HepG2 (cell line): ENCODE measurements around the gene KCTD16. TPM values are rescaled to one million over a fixed set of nuclear protein-coding genes. Genes with fewer than 3 reads are reported as not detected.

Experiments
- ATAC-seq: fragments of 200-7000 bp; cut with Tn5 transposase; 3 replicates; pipeline ENCODE4 v1.9.1; 2020; ENCODE audit warnings: mild to moderate bottlenecking, moderate library complexity
- BruUV-seq: library from RNA; stranded (reverse); fragments of 400-500 nt; replicated peaks from 2 replicates; lab custom pipeline; 2021; lab: Mats Ljungman, UMichigan
- CTCF ChIA-PET: fragments of 300-600 bp; formaldehyde crosslinking; extraction: SDS; loops from one replicate; lab custom pipeline; 2021; ENCODE audit warnings: low total read pairs, inconsistent platforms, low intra/inter-chr PET ratio; lab: Yijun Ruan, JAX
- POLR2A ChIA-PET: fragments of 350-600 bp; sonication (Branson Sonifier 250); formaldehyde crosslinking; loops from one replicate; lab custom pipeline; 2020; ENCODE audit warnings: antibody characterized with exemption, inconsistent platforms; lab: Yijun Ruan, JAX
- DNase-seq: peaks from one replicate; pipeline ENCODE4 v3.0.0-alpha.2; 2015; ENCODE audit warnings: low spot score
- FAIRE-seq: peaks from 3 replicates; lab custom pipeline; 2011; peaks lifted over from hg19 to GRCh38; lab: Jason Lieb, UNC
- H2AFZ ChIP-seq: one replicate; pipeline ENCODE4 v1.6.1; 2011; ENCODE audit warnings: low read length, inconsistent platforms
- H3K27ac ChIP-seq: fragments of 300-600 bp; 3 replicates; pipeline ENCODE4 v1.8.0; 2011; ENCODE audit warnings: mixed run types, mild to moderate bottlenecking, mixed read lengths, low read length, inconsistent platforms; ENCODE audit not compliant: insufficient read depth; ENCODE audit errors: extremely low read length
- H3K27me3 ChIP-seq, 2 experiments: fragments of 200-600 bp in 1 of 2; 2 replicates in 1 of 2; 3 replicates in 1 of 2; pipeline versions ENCODE4 v1.6.0 to v1.8.0; 2011; ENCODE audit warnings: low read length in 2 of 2, mild to moderate bottlenecking in 2 of 2, moderate library complexity in 2 of 2, inconsistent platforms in 1 of 2; ENCODE audit not compliant: insufficient read depth in 2 of 2, control insufficient read depth in 1 of 2
- H3K36me3 ChIP-seq, 2 experiments: fragments of 200-600 bp in 1 of 2; replicated peaks in 1 of 2; 2 replicates in 1 of 2; 3 replicates in 1 of 2; pipeline versions ENCODE4 v1.5.1 to v1.8.0; 2011; ENCODE audit warnings: low read length in 2 of 2, inconsistent platforms in 1 of 2; ENCODE audit not compliant: insufficient read depth in 2 of 2, control insufficient read depth in 1 of 2
- H3K4me1 ChIP-seq: 2 replicates; pipeline ENCODE4 v1.5.1; 2012; ENCODE audit warnings: low read length, inconsistent platforms; ENCODE audit not compliant: insufficient read depth
- H3K4me2 ChIP-seq: 2 replicates; pipeline ENCODE4 v1.6.0; 2011; ENCODE audit warnings: low read depth, low read length, inconsistent platforms
- H3K4me3 ChIP-seq, 3 experiments: fragments of 200-600 bp in 1 of 3; sonication (generic), shearing (Covaris generic) in 1 of 3; replicated peaks in 1 of 3; 2 replicates each; pipeline ENCODE4 v1.5.1; 2011 to 2016; ENCODE audit warnings: low read length in 3 of 3, inconsistent platforms in 2 of 3, low read depth in 2 of 3, mild to moderate bottlenecking in 2 of 3, control low read depth in 1 of 3, mixed read lengths in 1 of 3; ENCODE audit not compliant: insufficient read depth in 1 of 3
- H3K79me2 ChIP-seq: one replicate; pipeline ENCODE4 v1.6.1; 2011; ENCODE audit warnings: low read length, inconsistent platforms; ENCODE audit not compliant: insufficient read depth
- H3K9ac ChIP-seq: 2 replicates; pipeline ENCODE4 v1.6.0; 2011; ENCODE audit warnings: mild to moderate bottlenecking, low read depth, low read length, inconsistent platforms; ENCODE audit not compliant: insufficient read depth
- H3K9me3 ChIP-seq: 2 replicates; pipeline ENCODE4 v1.5.1; 2012; ENCODE audit warnings: mild to moderate bottlenecking, low read length
- H4K20me1 ChIP-seq: 2 replicates; pipeline ENCODE4 v1.6.0; 2011; ENCODE audit warnings: inconsistent platforms, mild to moderate bottlenecking, low read length, moderate library complexity; ENCODE audit not compliant: insufficient read depth
- CHCHD3 ChIP-seq: sonication (generic); formaldehyde crosslinking; IDR thresholded peaks from 2 replicates; pipeline ENCODE4 v1.8.0; 2022; ENCODE audit warnings: mild to moderate bottlenecking, missing genetic modification reagents, moderate library complexity
- MAFF ChIP-seq: IDR thresholded peaks from 2 replicates; pipeline ENCODE4 v1.6.1; 2011; ENCODE audit warnings: low read depth, low read length, improper control_type of control experiment
- MBNL3 ChIP-seq: fragments of 250-450 bp; sonication (Bioruptor Pico); conservative IDR thresholded peaks from 2 replicates; pipeline ENCODE4 v1.8.0; 2022; ENCODE audit warnings: mild to moderate bottlenecking, inconsistent platforms
- RBM39 ChIP-seq: fragments of 200-400 bp; formaldehyde crosslinking; IDR thresholded peaks from one replicate; pipeline ENCODE4 v1.6.1; 2018; ENCODE audit warnings: antibody characterized with exemption, mild to moderate bottlenecking, low read depth, low read length; ENCODE audit not compliant: poor library complexity, severe bottlenecking
- SETDB1 ChIP-seq: sonication (generic); formaldehyde crosslinking; IDR thresholded peaks from 2 replicates; pipeline ENCODE4 v1.5.1; 2020; ENCODE audit warnings: missing genetic modification reagents, mild to moderate bottlenecking, borderline replicate concordance
- TCF7 ChIP-seq: sonication (generic); IDR thresholded peaks from 2 replicates; pipeline ENCODE4 v1.6.1; 2016; ENCODE audit warnings: antibody characterized with exemption, low read depth
- WIZ ChIP-seq: sonication (generic); formaldehyde crosslinking; IDR thresholded peaks from 2 replicates; pipeline ENCODE4 v1.5.1; 2020; ENCODE audit warnings: mild to moderate bottlenecking, missing genetic modification reagents
- ZNF20 ChIP-seq: sonication (generic); formaldehyde crosslinking; IDR thresholded peaks from 2 replicates; pipeline ENCODE4 v1.4.0; 2020; ENCODE audit warnings: mild to moderate bottlenecking, moderate library complexity, missing genetic modification reagents
- ZNF75D ChIP-seq: sonication (generic); formaldehyde crosslinking; IDR thresholded peaks from 2 replicates; pipeline ENCODE4 v1.8.1; 2023; ENCODE audit warnings: missing genetic modification reagents, mild to moderate bottlenecking, borderline replicate concordance
- WGBS: methylation state at CpG from one replicate; pipeline ENCODE4 v1.1.6; 2017; ENCODE audit warnings: low lambda C conversion rate; 5-methylcytosine and 5-hydroxymethylcytosine counted together
- in situ Hi-C: cut with HindIII; loops from 2 replicates; pipeline ENCODE4 v1.10.0; 2017; ENCODE audit warnings: low pct_unique_long_range_greater_than_20kb; ENCODE audit not compliant: extremely low pct_ligation_motif_present
- intact Hi-C: fragments of 100-400 bp; cut with micrococcal nuclease; formaldehyde crosslinking; loops from one replicate; pipeline ENCODE4 v1.10.0; 2022; ENCODE audit not compliant: unreplicated experiment
- polyA plus RNA-seq, 8 experiments: library from polyadenylated mRNA; depleted of rRNA in 3 of 8; stranded (reverse) in 7 of 8; unstranded in 1 of 8; fragments of >200 nt; fragmentation: Illumina TruSeq in 4 of 8; extraction: Trizol in 4 of 8; gene quantifications; 2 replicates each; pipeline versions ENCODE4 v1.2.1 to v1.2.3, GENCODE V29; 2011 to 2016; ENCODE audit warnings: low read depth in 4 of 8, missing spikeins in 1 of 8, mixed read lengths in 1 of 8; ENCODE audit not compliant: insufficient read depth in 1 of 8
- total RNA-seq, 5 experiments: library from RNA; depleted of rRNA; stranded (reverse); fragments of >200 nt; fragmentation: Illumina TruSeq; extraction: Trizol; gene quantifications; 2 replicates each; pipeline ENCODE4 v1.2.3, GENCODE V29; 2016; ENCODE audit warnings: low read depth in 1 of 5
- TF ChIP-seq, protein P1 (sequence below): sonication (generic); formaldehyde crosslinking; IDR thresholded peaks from 2 replicates; pipeline ENCODE4 v1.5.1; 2020; ENCODE audit warnings: missing genetic modification reagents, mild to moderate bottlenecking, borderline replicate concordance
- TF ChIP-seq, protein P2 (sequence below): sonication (generic); formaldehyde crosslinking; IDR thresholded peaks from 2 replicates; pipeline ENCODE4 v1.5.1; 2020; ENCODE audit warnings: mild to moderate bottlenecking, missing genetic modification reagents, moderate library complexity
- TF ChIP-seq, protein P3 (sequence below): sonication (generic); formaldehyde crosslinking; IDR thresholded peaks from 2 replicates; pipeline ENCODE4 v1.4.0; 2020; ENCODE audit warnings: mild to moderate bottlenecking, missing genetic modification reagents
- TF ChIP-seq, protein P4 (sequence below): sonication (generic); formaldehyde crosslinking; IDR thresholded peaks from 2 replicates; pipeline ENCODE4 v1.4.0; 2020; ENCODE audit warnings: missing genetic modification reagents, mild to moderate bottlenecking, borderline replicate concordance
- TF ChIP-seq, protein P5 (sequence below): sonication (generic); formaldehyde crosslinking; IDR thresholded peaks from 2 replicates; pipeline ENCODE4 v1.5.1; 2020; ENCODE audit warnings: mild to moderate bottlenecking, moderate library complexity, missing genetic modification reagents

The KCTD16 gene
- total and polyA plus RNA-seq, 2 of the 13 experiments (the other 11 are each of a cell fraction or from before 2014, with no cell fraction given) = 0.02 to 0.09 TPM

DNA sequence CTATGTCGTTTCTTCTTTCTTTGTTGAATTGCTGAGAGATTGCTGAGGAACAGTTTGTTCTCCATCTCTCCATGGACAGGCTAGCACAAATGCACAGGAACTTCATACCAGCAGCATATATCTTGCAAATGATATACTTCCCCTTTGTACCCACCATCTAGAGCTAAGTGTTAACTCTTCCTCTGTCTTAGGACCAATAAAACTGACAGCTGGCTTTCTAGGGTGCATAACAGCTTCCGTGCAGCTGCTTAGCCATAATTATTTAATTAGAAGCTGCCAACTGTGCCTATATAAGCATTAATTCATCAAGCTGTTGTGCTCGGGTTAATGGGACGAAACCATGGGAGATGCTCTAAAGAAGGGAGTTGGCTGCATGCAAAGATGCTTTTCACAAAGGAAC is 38.7 kb downstream of the KCTD16 start (continued):
- TF ChIP-seq, protein P1, sequence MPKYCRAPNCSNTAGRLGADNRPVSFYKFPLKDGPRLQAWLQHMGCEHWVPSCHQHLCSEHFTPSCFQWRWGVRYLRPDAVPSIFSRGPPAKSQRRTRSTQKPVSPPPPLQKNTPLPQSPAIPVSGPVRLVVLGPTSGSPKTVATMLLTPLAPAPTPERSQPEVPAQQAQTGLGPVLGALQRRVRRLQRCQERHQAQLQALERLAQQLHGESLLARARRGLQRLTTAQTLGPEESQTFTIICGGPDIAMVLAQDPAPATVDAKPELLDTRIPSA = no peak
- no peak for TF ChIP-seq MBNL3 (CRISPR knock-in tag)
- TF ChIP-seq RBM39 = no peak
- TF ChIP-seq, protein P2, sequence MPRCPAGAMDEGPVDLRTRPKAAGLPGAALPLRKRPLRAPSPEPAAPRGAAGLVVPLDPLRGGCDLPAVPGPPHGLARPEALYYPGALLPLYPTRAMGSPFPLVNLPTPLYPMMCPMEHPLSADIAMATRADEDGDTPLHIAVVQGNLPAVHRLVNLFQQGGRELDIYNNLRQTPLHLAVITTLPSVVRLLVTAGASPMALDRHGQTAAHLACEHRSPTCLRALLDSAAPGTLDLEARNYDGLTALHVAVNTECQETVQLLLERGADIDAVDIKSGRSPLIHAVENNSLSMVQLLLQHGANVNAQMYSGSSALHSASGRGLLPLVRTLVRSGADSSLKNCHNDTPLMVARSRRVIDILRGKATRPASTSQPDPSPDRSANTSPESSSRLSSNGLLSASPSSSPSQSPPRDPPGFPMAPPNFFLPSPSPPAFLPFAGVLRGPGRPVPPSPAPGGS (CRISPR knock-in tag) = no peak
- TF ChIP-seq, protein P3, sequence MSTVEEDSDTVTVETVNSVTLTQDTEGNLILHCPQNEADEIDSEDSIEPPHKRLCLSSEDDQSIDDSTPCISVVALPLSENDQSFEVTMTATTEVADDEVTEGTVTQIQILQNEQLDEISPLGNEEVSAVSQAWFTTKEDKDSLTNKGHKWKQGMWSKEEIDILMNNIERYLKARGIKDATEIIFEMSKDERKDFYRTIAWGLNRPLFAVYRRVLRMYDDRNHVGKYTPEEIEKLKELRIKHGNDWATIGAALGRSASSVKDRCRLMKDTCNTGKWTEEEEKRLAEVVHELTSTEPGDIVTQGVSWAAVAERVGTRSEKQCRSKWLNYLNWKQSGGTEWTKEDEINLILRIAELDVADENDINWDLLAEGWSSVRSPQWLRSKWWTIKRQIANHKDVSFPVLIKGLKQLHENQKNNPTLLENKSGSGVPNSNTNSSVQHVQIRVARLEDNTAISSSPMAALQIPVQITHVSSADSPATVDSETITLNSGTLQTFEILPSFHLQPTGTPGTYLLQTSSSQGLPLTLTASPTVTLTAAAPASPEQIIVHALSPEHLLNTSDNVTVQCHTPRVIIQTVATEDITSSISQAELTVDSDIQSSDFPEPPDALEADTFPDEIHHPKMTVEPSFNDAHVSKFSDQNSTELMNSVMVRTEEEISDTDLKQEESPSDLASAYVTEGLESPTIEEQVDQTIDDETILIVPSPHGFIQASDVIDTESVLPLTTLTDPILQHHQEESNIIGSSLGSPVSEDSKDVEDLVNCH = no peak
- no peak for TF ChIP-seq WIZ (CRISPR knock-in tag)
- TF ChIP-seq, all 625 proteins: peak for 0

DNA sequence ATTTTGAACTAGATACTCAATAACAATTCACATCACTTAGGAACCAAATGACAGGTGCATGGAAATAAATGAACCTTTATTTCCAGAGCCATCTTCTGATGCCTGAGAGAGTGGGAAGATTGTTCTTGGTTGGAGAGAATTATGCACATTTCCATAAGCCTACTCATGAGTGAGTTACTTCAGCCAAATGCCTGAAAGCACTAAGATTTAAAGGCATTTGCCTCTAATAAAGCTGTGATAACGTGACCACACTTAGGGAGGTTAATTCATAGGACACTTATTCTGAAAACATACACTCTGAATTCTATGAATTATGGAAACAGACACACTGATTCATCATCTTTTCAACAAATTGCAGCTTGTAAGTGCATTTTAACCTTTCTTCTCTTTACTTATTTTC is 40.0 kb downstream of the KCTD16 start:
- CTCF ChIA-PET = no interaction called here
- ATAC-seq = no peak
- Histone ChIP-seq H3K9me3 (no peaks in the 10 kb centered on the region), H3K36me3 (no peaks in the 10 kb centered on the region), H3K4me3 (no peak overlapping the region), H3K27me3 (peaks cover 0 to 12% of the 10 kb centered on the region in 2 experiments; a peak in 2 of 5 replicates), H3K27ac (no peak overlapping the region), H4K20me1 (no peaks in the 10 kb centered on the region), H3K9ac (no peak overlapping the region), H3K4me2 (no peak overlapping the region), H3K4me1 (no peaks in the 10 kb centered on the region), H2AFZ (no peak overlapping the region), H3K79me2 (no peaks in the 10 kb centered on the region)
- intact Hi-C loops = no loop called here
- DNase-seq = no peak
- no TSS peak for BruUV-seq
- in situ Hi-C loops = no loop called here
- POLR2A ChIA-PET = no interaction called here
- FAIRE-seq = no peak
- WGBS = 0% methylated on average over 1 of the region's 1 CpG
- TF ChIP-seq, protein P4, sequence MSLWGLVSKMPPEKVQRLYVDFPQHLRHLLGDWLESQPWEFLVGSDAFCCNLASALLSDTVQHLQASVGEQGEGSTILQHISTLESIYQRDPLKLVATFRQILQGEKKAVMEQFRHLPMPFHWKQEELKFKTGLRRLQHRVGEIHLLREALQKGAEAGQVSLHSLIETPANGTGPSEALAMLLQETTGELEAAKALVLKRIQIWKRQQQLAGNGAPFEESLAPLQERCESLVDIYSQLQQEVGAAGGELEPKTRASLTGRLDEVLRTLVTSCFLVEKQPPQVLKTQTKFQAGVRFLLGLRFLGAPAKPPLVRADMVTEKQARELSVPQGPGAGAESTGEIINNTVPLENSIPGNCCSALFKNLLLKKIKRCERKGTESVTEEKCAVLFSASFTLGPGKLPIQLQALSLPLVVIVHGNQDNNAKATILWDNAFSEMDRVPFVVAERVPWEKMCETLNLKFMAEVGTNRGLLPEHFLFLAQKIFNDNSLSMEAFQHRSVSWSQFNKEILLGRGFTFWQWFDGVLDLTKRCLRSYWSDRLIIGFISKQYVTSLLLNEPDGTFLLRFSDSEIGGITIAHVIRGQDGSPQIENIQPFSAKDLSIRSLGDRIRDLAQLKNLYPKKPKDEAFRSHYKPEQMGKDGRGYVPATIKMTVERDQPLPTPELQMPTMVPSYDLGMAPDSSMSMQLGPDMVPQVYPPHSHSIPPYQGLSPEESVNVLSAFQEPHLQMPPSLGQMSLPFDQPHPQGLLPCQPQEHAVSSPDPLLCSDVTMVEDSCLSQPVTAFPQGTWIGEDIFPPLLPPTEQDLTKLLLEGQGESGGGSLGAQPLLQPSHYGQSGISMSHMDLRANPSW (CRISPR knock-in tag) = no peak
- TF ChIP-seq SETDB1 (CRISPR knock-in tag) = no peak
- no peak for TF ChIP-seq TCF7
- TF ChIP-seq, protein P5, sequence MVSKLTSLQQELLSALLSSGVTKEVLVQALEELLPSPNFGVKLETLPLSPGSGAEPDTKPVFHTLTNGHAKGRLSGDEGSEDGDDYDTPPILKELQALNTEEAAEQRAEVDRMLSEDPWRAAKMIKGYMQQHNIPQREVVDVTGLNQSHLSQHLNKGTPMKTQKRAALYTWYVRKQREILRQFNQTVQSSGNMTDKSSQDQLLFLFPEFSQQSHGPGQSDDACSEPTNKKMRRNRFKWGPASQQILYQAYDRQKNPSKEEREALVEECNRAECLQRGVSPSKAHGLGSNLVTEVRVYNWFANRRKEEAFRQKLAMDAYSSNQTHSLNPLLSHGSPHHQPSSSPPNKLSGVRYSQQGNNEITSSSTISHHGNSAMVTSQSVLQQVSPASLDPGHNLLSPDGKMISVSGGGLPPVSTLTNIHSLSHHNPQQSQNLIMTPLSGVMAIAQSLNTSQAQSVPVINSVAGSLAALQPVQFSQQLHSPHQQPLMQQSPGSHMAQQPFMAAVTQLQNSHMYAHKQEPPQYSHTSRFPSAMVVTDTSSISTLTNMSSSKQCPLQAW = no peak
- TF ChIP-seq MAFF = no peak
- no peak for TF ChIP-seq CHCHD3 (CRISPR knock-in tag)
- no peak for TF ChIP-seq ZNF75D (CRISPR knock-in tag)
- TF ChIP-seq ZNF20 (CRISPR knock-in tag) = no peak
